ENCODE measurements around the gene TGOLN2. TPM values are rescaled to one million over a fixed set of nuclear protein-coding genes. Genes with fewer than 3 reads are reported as not detected.

Gene TGOLN2
- total and polyA plus RNA-seq, 2 of the 13 experiments (the other 11 are each of a cell fraction or from before 2014, with no cell fraction given), result 99.6 to 155 TPM

GRCh38 chr2:85308896-85309555, 18.8 kb downstream of the TGOLN2 start:
- H4K20me1 ChIP-seq (ENCODE audit: insufficient read depth, low read length), result no peaks in the 10 kb centered on the region
- ATAC-seq (peak; percentile 59), DNase-seq (ENCODE audit: low spot score) (peak; percentile 46), FAIRE-seq (no peak)
- H3K27me3 ChIP-seq (ENCODE audit: control insufficient read depth in 1 of 2, insufficient read depth in 2 of 2, low read length in 2 of 2), result no peaks in the 10 kb centered on the region
- ChIA-PET POLR2A (interaction anchor here (0.8 to 3.0 kb wide), 7 partner anchors 10 to 363 kb away, joined by 3 to 28 read pairs (median 13); partner anchors contain the start of genes ELMOD3, MAT2A, RETSAT and TGOLN2), CTCF (ENCODE audit: low intra/inter-chr PET ratio, low total read pairs) (no interaction called here)
- H3K27ac ChIP-seq (ENCODE audit: extremely low read length, insufficient read depth, low read length), result peak overlapping the region; percentile 8
- H3K4me2 ChIP-seq (ENCODE audit: low read depth, low read length), result peak overlapping the region; percentile 94
- no peaks in the 10 kb centered on the region for H3K79me2 ChIP-seq (ENCODE audit: insufficient read depth, low read length)
- peak overlapping the region; percentile 60 for H3K9ac ChIP-seq (ENCODE audit: insufficient read depth, low read depth, low read length)
- in situ Hi-C loops (cut with HindIII; ENCODE audit: extremely low pct_ligation_motif_present, low pct_unique_long_range_greater_than_20kb), result no loop called here
- H3K4me1 ChIP-seq (ENCODE audit: insufficient read depth, low read length), result peaks cover 82% of the 10 kb centered on the region
- intact Hi-C loops (cut with micrococcal nuclease; ENCODE audit: unreplicated experiment), result loop anchor here (2.0 to 10.0 kb wide), 2 partner anchors 16 to 384 kb away; no protein-coding TSS in a partner anchor
- no peaks in the 10 kb centered on the region for H3K36me3 ChIP-seq (replicated peaks in 1 of 2; ENCODE audit: control insufficient read depth in 1 of 2, insufficient read depth in 2 of 2, low read length in 2 of 2)
- H3K9me3 ChIP-seq (ENCODE audit: low read length), result no peaks in the 10 kb centered on the region
- 26% methylated on average over 15 of the region's 15 CpGs for WGBS (ENCODE audit: low lambda C conversion rate)
- H3K4me3 ChIP-seq (replicated peaks in 1 of 3; ENCODE audit: insufficient read depth in 1 of 3, low read depth in 2 of 3, low read length in 3 of 3), result peak overlapping the region; percentile 30 to 70 (median 37); a peak in 5 of 6 replicates
- BruUV-seq (replicated peaks), result no TSS peak
- no peak overlapping the region for H2AFZ ChIP-seq (ENCODE audit: low read length)
- TF ChIP-seq POLR2AphosphoS5 (IDR thresholded peaks at IDR 0.05; ENCODE audit: low read depth, low read length) (no peak; the same call in 1 of the 2 replicates), ZNF549 (CRISPR knock-in tag; IDR thresholded peaks at IDR 0.05) (no peak), GMEB1 (CRISPR knock-in tag; IDR thresholded peaks at IDR 0.05; ENCODE audit: borderline replicate concordance) (no peak), NONO (IDR thresholded peaks at IDR 0.05) (no peak), NONO (CRISPR knock-in tag; conservative IDR thresholded peaks at IDR 0.05) (0 out of 2 replicates have a peak, but pooled peaks have one; percentile 40), KDM4B (CRISPR knock-in tag; IDR thresholded peaks at IDR 0.05) (no peak), ZNF598 (CRISPR knock-in tag; IDR thresholded peaks at IDR 0.05; ENCODE audit: borderline replicate concordance) (no peak), ELK4 (CRISPR knock-in tag; IDR thresholded peaks at IDR 0.05; ENCODE audit: borderline replicate concordance) (no peak), TERF1 (CRISPR knock-in tag; IDR thresholded peaks at IDR 0.05) (no peak), MAFK (conservative IDR thresholded peaks at IDR 0.05 in 1 of 2, IDR thresholded peaks at IDR 0.05 in 1 of 2; ENCODE audit: low read length in 2 of 2) (no peak), ZNF839 (CRISPR knock-in tag; IDR thresholded peaks at IDR 0.05; ENCODE audit: borderline replicate concordance) (no peak), RAD51 (IDR thresholded peaks at IDR 0.05; ENCODE audit: borderline replicate concordance) (peak; percentile 49; the same call in 1 of the 2 replicates), THRA (CRISPR knock-in tag; IDR thresholded peaks at IDR 0.05; ENCODE audit: borderline replicate concordance) (no peak), GABPB1 (CRISPR knock-in tag; IDR thresholded peaks at IDR 0.05) (peak; percentile 61; the same call in 1 of the 2 replicates), ZNF562 (CRISPR knock-in tag; IDR thresholded peaks at IDR 0.05; ENCODE audit: borderline replicate concordance) (no peak), ARID3A (IDR thresholded peaks at IDR 0.05; ENCODE audit: low read depth, low read length) (no peak), SIX1 (CRISPR knock-in tag; IDR thresholded peaks at IDR 0.05; ENCODE audit: borderline replicate concordance) (no peak)

All from HepG2 (cell line).